AG08395 (cell line): ENCODE results near the gene PTPN18.
A peak's percentile ranks its signal among the peaks of the same experiment; 100 is the strongest.

ENCODE experiments used
- DNase-seq: peaks from one replicate; pipeline ENCODE4 v3.0.0; 2012; ENCODE audit warnings: mixed read lengths, low spot score

Gene PTPN18

DNA sequence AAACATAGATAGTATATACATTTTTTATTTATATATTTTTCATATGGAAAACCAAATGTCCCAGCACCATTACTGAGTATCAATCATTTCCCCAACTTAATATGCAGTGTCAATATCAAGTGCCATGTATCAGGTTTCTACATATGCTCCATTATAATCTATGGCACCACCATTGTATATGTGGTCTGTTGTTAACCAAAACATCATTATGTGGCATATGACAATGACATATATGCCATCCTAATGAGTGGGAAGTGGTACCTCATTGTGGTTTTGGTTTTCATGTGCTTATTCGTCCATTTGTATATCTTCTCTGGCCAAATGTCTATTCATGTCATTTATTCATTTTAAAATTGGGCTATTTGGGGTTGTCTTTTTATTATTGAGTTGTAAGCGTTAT lies 9.2 kb downstream of the PTPN18 start:
- DNase-seq: no peak

DNA sequence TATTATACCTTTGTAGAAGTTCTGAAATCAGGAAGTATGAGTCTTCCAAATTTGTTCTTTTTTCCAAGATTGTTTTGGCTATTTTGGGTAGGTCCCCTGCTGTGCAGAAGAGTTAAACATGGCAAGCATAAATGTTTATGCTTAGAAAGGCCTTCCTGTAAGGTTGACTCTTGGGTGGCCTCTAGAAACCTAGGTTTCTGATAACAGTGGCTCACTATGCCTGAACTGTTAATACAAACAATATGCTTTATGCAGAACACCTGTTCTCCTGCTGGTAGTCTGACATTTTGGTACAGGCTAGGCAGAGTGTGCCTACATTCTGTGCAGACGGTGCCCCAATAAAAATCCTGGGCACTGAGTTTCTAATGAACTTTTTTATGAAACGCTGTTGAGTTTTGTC lies 10.1 kb downstream of the PTPN18 start:
- no peak for DNase-seq

DNA sequence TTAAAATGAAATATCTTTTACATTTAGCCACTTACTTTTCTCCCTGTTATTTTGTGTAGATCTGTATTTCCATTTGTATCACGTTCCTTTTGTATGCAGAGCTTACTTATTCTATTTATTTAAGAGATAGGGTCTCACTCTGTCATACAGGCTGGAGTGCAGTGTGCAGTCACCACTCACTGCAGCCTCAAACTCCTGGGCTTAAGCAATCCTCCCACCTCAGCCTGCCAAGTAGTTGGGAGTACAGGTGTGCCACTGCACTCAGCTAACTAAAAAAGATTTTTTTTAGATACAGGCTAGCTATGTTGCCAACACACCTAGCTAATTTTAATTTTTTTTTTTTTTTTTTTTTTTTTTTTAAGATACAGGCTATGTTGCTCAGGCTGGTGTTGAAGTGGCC lies 10.9 kb downstream of the PTPN18 start:
- no peak for DNase-seq

DNA sequence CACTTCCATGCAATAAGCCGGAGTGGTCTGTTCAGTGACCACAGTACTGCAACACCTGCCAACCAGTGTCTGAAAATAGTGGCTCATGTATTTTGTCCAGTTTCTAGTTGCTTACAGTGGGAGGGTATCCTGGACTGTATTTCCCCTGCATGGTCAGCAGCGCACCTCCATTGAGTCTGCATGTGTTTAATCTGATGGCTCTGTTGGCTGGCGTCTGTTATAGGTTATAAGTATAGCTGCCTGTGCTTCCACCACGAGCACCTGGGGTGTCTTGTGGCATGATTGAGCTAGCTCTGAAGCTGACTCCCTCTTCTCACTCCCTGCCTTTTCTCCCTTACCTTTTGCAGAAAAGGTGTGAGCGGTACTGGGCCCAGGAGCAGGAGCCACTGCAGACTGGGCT lies 12.9 kb downstream of the PTPN18 start:
- no peak for DNase-seq

DNA sequence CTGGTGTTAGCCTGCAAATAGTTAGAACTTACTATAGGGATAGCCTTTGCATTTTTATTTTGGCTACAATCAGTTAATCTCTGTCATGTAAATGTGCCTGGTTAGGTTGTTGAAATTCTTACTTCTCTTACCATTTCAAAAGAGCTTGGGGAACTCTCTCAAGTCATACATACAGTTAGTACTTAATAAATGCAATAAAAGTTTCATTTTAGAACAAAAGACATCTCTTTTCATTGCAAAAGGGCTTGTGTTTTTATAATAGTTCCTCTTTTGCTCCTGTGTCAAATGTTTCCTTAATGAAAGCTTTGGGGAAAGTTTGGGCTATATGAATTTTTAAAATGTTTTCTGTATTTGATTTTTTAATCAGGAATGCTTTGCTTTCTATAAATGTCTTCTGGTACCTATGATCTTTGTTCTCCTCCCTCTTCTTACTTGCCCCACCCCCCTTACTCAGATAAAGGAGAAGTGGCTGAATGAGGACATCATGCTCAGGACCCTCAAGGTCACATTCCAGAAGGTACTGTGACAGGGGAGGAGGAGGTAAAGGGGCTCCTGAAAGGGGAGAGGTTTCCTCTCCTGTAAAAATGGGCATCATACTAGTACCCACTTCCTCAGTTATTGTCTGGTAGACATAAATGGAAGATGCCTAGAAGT lies 13.6 kb downstream of the PTPN18 start:
- DNase-seq: no peak

GRCh38 chr2:130369965-130370341 lies 14.1 kb downstream of the PTPN18 start:
- DNase-seq: no peak

- DNase-seq: no peak
These were observed 14.6 kb downstream of the PTPN18 start for GRCh38 chr2:130370490-130370889.

DNA sequence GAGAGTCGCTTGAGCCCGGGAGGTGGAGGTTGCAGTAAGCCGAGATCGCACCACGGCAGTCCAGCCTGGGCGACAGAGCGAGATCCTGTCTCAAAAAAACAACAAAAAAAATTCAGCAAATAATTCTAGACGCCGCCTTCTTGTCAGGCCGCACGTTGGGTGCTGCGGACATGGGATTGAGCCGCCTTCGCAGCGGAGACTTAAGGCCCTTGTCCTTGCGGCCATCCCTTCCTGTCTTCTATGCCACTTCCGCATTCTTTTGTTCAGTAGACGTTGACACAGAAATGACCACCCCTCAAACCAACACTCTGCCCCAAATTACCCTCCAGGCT lies 15.8 kb downstream of the PTPN18 start:
- DNase-seq: peak; percentile 40

GRCh38 chr2:130372055-130372832 lies 16.4 kb downstream of the PTPN18 start:
- DNase-seq: peak; percentile 95

DNA sequence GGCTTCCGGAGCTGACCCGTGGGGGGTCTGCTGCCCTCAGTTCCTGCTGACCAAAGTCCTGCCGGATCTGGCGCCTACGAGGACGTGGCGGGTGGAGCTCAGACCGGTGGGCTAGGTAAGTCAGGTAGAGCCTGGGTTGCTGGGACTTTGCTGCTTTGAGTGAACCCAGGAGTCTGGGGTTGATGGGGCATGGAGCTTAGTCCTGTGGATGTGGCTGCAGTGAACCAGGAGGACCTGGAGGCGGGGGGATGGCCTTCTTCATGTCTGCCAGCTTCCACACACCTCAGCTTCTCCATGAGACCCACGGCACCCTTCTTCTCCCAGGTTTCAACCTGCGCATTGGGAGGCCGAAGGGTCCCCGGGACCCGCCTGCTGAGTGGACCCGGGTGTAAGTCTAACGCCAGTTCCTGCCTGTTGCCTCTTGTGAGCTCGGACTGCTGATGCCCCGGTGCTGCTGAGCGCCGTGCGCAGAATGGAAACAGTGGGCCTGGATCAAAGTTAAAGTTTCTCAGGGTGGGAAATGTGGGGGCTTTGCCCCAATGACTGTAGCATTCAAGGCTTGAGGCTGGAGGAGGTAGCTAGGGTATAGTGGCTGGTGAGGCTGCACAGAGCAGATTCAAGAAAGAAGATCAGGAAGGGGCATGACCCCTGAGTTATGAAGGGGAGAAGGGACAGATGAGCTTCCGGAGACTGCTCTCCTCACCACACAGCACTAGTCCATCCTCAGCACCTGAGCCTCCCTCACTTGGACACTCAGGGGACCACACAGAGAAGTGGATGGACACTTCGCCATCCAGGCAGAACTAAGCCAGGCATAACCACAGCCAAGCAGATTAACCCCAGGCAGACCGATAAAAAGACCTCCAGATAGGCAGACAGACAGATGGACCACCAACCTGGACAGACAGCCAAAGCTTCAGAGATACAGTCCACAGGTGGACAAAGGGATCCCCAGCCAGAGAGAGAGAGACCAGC lies 17.3 kb downstream of the PTPN18 start:
- peak; percentile 12 for DNase-seq

DNA sequence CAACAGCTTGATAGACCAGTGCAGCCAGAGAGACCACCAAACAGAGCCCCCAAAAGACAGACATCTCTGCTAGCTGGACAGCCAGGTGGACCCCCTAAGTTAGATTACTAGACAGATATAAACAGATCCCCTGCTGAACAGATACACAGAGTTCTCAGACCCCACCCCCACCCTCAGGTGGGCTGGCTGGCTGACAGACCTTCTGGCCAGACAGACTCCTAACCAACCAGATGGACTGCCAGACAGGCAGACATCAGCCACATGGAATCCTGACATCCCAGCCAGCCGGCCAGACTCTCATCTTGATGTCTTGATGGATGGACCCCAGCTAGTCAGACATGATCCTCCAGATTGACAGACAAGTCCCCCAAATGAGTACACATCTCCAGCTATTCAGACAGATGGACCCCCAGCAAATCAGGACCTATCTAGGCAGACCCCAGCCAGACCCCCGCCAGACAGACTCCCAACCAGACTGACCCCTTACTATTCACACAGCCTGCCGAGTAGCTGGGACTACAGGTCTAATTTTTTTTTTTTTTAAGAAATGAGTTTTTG lies 18.0 kb downstream of the PTPN18 start:
- DNase-seq: no peak

DNA sequence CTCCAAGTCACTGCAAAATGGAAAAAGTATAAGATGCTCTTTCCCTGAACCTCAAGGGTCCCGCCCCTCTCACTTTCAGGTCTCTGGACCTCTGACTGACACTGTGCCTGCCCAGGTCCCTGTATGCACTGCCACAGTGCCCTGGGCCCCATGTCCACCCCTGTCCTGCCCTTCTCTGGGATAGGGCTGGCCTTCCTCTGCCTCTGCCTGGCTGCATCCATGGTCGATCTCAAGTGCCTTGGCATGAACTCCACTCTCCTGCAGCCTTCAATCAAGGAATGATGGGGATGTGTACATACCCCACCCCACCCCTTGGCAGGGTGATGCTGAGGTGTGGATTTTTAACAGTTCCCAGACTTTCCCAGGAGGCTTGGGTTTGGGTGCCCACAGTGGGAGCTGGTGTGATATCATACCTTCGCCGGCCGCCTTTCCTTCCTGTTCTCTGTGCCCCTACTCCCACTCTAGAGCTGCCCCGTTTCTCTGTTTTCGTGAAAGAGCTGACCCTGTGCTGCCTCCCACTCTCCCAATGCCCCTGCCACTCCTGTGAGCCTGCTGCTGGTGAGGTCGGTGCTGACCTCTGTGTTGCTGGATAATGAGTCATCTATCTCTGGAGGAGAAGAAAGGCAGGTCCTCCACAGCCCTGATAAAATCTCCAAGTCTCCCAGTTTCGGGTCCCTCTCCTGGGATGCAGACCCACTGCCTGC lies 18.9 kb downstream of the PTPN18 start:
- DNase-seq: peak; percentile 20

DNA sequence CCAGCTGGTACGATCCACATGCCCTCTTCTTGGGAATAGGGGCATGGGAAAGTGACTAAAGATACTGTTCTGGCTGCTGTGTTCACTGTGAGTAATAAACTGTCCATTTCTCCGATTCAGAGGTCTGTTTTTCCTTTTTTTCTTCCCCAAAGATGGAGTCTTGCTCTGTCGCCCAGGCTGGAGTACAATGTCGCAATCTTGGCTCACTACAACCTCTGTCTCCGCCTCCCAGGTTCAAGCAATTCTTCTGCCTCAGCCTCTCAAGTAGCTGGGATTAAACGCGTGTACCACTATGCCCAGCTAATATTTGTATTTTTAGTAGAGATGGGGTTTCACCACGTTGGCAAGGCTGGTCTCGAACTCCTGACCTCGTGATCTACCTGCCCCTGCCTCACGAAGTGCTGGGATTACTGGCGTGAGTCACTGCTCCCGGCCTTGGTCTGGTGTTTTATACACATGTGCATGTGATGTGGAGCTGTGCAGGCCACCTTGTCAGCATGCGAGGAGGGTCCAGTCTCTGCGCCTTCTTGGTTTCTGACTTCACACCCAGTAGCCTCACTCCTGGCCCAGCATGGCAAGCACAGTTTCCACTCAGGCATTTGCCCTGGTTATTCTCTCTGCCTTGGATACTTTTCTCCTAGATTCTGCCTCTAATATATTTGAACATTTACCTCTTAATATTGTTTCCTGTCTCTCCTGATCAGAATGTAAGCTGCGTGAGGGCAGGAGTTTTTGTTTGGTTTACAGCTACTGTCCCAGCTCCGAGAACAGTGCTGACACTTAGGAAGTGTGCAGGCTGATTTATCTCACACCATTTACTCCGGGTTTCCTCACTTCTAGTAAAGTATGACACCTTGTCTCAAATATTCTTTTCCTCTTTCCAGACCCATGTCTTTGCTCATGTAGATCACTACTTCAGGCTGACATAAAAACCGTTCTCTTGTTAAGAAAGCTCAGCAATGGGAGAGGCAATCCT lies 19.7 kb downstream of the PTPN18 start:
- no peak for DNase-seq

DNA sequence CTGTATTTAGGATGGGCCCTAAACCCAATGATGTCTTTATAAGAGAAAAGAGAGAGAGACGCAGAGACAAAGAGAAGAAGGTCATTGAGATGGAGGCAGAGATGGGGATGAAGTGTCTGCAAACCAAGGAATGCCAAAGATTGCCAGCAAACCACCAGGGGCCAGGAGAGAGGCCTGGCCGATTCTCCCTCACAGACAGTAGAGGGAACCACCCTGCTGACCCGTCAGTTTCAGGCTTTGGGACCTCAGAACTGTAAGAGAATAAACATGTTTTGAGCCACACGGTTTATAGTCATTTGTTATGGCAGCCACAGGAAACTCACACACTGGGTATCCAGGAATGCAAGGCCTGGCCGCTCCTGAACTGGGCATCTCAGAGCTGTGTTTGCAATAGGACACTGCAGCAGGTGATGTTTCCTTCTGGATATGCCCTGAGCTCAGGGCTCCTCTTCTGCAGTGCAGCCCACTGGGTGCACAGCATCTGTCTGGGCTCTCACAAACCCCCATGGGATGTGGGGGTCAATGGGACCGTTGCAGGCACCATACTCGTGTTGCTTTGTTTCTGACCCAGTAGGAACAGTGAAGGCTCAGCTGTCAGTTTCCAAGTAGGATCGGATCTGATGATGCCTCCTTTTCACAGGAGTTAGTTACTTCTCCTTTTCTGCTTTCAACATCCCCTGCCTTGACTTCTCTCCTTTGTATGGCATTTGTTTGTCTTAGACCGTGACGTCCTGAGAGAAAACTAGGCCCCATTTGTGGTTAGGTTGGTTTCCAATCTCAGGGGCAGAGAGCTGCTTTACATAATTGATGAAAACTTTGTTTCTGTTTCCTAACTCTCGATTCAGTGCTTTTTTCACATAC lies 20.8 kb downstream of the PTPN18 start:
- no peak for DNase-seq

GRCh38 chr2:130377491-130377890 lies 21.6 kb downstream of the PTPN18 start:
- no peak for DNase-seq

DNA sequence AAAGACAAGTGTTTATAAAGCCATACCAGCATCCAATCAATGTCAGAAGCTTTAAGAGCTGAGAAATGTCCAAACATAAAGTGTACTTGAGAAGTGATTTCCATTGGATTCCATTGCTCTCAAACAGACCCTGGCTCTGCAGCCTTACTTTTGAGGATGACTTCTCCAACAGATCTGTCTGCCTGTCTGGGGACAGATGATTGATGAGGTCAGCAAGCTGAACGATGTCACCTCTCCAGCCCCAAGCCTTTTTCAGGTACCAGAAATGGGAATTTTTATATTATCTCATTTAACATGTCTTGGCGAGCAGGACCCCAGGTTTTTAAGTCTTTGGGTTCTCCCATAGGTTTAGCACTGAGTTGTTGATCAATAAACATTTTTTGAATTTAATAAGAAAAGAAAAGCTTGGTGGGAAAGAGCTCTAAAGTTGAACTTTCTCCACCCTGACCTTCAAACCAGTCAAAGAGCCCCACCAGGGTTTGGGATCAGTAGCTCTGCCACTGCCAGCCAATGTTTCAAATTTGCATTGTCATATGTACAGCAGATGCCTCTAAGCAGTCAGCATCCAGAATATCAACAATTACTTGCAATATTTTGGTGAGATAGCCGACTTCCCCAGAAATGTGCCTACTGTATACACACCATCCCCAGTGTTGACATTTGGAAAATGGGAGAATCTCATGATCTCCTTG lies 22.5 kb downstream of the PTPN18 start:
- DNase-seq: no peak

DNA sequence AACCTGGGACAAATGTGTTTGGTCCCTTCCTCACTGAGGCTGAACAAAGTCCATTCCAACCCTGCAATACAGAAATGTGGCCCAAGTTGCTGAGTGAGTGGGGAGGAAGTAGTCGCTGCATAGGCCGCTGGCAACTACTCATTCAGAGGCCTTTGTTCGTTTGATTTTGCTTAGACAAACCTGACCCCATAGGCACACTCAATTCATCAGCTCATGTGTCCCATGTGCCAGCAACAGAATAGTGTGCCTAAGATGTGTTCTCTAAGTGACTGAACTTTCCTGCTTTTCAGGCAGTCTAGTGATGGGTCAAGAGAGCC lies 23.0 kb downstream of the PTPN18 start:
- no peak for DNase-seq

GRCh38 chr2:130380096-130380934 lies 24.5 kb downstream of the PTPN18 start:
- DNase-seq: no peak
